HG03064 (cell line): ENCODE data around the gene FAS.
A peak's percentile ranks its signal among the peaks of the same experiment; 100 is the strongest.
"Not testable (repeated sequence)": the region's sequence is repeated elsewhere in the genome, so short reads cannot be mapped to it uniquely, and the experiment has no call there.

Experiments used
- ATAC-seq: cut with Tn5 transposase; IDR thresholded peaks from one replicate; pipeline ENCODE4 v1.9.1; 2021; ENCODE audit warnings: low read depth; ENCODE audit not compliant: unreplicated experiment

Gene FAS

DNA sequence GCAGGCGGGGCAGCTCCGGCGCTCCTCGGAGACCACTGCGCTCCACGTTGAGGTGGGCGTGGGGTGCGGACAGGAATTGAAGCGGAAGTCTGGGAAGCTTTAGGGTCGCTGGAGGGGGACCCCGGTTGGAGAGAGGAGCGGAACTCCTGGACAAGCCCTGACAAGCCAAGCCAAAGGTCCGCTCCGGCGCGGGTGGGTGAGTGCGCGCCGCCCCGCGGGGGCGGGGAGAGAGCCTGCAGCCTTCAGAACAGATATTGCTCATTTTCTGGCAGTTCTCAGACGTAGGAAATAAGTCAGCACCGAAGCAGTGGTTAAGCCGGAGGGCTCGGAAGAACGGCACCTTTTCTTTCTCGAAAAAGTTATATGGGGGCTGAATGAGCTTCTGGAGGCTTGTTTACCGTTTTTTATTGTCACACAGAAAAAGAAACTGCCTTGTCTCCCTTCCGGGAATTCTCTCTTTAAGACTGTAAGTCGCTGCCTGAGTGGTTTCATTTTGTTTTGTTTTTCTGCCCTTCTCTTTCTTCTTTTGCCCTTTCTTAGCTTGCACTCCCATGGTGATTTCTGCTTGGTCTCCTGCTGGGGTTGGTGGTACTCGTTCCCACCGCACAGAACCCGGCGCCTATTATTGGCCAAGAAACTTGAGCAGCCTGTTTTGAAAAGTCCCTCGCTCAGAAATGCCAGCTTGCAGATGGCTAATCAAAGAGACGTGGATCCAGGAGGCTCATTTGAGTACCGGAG, 732 bp downstream of the FAS start:
- ATAC-seq: peak; percentile 32

DNA sequence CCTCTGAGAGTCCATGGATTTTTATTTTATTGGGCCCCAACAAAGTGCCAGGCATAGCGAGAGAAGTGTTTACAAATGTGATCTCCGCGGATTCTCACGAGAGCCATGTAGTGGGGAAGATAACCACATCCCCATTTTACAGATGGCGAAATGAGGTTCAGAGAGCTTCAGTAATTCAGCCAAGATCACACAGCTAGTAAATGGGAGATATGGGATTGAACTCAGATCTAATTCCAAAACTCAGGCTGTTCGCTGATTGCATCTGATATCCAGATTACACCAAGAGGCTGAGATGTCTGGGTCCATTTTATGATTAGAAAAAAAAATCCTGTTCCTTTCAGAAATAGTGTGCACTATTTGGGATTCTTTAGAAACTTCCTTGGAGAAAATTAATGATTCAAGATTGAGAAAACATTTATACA, 1.3 kb downstream of the FAS start:
- ATAC-seq: no peak

DNA sequence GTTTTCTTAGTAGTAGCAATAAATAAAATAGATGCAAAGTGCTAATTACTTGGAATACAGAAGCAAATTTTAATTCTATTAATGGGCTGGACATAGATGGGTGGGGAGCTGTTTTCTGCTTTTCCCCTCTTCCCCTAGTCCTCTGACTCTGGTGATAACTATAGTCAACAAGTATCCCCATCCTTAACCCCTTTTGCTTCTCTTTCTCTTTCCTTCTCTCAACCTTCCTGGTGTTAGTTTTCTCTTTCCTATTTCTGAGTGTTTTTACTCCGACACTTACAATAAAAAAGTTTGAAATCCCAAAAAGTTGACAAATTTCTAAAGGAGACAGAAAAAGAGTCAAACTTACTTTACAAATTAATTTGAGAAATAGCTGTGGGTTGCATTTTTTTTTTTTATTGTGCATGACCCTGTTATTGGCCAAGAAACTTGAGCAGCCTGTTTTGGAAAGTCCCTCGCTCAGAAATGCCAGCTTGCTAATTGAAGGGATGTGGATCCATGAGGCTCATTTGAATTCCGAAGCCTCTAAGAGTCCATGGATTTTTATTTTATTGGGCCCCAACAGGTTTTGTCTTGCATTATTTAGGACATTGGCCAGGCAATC, 2.4 kb downstream of the FAS start:
- no peak for ATAC-seq

DNA sequence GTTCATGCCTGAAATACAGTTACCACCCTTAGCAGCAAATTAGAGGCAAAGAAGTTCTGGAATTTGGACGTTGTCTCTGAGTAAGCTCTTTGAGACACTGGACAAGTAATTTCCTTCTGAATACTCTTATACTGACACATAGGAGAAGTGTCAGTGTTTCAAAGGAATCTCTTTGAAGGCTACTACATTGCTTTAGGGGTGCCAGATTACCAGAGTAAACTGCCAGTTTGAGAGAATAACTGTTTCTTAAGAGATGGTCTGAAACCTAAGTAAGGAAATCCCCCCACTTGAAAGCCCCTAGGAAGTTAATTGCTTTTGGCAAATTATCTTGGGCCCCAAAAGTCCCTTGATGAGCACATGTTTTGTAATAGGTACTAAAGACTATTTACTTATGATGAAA, 3.4 kb downstream of the FAS start:
- ATAC-seq: no peak

DNA sequence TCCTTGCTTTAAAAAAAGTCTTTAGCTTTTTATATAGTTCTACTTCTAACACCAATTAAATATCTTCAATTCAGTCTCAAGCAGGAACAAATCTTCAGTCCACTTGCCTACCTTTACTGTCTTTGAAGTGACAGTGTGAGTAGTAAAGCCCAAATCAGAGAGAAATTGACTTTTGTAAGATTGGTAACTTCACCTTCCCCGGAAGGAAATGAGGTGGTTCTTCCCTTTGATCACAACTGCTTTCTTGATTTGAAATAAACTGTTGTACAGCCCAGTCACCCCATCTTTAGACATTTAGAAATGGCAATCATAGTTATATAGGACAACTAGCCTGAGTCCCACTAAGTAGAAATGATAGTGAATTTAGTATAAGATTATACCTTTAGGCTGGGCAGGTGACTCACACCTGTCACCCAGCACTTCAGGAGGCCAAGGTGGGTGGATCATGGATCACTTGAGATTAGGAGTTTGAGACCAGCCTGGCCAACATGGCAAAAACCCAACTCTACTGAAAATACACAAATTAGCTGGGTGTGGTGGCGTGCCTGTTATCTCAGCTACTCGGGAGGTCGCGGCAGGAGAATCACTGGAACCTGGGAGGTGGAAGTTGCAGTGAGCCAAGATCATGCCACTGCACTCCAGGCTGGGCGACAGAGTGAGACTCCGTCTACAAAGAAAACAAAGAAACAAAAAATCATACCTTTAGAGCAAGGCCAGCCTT, 4.7 kb downstream of the FAS start:
- ATAC-seq: no peak

DNA sequence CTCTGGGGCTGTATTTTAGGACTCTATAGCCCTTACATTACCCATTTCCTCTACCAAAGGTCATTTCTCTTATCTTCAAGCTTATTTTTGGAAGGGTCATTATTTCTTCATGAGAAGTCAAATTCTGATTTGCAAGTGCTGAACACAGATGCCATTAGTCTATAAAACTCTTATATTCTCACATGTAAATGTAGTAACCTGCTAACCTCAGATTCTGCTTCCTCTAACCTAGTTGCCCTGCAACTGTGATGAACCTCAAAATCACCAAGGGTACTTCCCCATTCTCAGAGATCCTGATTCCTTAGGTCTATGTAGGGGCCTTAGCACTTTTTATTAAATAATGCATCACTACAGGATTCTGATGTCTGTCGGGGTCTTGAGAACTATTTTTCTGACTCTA, 6.3 kb downstream of the FAS start:
- no peak for ATAC-seq

DNA sequence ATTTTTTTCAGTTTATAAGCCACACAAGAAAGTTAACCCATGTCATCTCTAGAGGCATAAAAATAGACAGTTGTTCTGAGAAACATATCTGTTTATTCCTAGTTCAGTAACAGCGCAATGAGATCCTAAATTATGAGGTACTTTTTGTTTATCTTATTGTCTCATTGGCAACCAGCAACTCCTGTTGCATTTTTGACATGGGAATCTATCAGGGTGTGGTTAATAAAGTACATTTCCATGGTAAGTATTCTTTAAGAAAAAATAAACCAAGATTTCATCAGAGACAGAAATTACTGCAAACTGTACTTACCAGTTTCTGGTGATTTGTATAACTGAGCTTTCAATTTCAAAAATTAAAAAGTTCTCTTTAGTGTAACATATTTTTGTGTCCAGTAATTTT, 9.0 kb downstream of the FAS start:
- no peak for ATAC-seq

DNA sequence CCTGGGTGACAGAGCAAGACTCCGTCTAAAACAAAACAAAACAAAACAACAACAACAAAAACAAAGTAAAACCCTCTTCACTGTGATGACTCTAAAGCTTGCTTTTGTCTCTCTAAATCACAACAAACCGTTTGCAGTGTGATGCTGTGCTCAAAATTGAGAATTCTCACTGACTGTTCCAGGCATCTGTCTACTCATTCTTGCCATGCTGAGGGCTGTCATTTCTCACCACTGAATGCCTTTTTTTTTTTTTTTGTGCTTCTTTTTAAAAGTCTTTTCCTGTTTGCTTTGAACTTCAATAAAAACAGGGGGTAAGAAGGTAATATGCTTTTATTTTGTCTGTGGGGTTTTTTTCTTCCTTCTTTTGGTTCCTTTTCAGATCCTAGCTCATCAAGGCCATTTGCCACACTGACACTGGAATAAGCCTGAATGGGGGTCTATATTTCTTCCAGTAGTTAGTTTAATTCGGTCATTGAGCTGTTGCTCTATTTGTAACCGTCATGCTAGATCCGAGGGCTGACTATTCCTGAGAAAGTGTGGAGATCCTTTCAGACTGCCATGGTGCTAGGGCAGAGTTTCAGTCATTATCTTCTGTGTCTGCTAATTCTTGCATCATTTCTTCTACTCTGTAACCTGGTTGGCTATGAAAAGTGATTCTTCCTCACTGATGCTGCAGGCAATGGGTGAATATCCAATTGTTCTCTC, 10.6 kb downstream of the FAS start:
- no peak for ATAC-seq

DNA sequence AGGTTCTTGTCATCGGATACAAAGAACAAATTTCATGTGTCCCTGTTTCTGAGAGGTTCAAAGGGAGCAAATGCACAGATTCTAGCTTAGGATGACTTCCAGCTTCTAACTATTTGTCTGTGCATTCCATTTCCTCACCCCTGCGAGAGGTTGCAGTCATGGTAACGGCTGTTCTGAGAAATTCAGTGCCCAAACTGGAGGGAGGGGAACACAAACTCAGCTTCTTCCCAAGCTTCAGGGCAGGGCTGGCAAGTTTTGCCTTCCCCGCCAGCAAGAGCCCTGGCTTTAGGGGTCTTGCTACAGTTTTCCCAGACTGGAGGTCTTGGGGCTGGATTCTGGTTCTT, 11.1 kb downstream of the FAS start:
- no peak for ATAC-seq

DNA sequence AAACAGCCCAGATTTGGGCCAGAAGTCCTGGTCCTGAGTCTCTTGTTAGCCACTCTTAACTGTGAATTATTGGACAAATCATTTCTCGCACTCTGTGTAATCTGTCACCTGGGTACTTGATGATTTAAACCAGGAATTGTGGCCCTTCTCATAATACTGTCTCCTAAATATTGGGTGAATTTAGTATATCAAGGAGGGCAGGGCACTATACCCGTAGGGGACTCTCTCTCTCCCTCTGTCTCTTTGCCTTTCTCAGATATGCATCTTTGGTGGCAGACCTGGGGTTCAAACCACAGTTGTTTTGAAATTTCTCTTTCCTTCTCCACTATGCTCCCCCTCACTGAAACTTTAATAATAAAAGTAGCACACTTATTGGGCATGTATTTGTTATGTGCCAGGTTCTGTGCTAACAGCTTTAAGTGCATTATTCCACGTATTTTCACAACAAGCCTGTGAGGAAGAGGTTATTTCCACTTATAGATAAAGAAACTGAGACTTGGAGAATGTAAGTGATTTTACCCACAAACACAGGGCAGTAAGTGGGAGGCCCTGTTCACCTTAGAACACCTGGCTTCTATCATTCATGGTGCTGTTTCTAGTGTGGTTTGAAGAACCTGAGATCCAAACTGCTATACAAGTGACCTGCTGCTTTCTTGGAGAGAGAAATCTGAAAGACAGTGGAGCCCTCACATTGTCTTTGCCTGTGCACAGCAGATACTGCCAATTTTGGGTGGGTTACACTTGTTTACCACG, 11.8 kb downstream of the FAS start:
- no peak for ATAC-seq

DNA sequence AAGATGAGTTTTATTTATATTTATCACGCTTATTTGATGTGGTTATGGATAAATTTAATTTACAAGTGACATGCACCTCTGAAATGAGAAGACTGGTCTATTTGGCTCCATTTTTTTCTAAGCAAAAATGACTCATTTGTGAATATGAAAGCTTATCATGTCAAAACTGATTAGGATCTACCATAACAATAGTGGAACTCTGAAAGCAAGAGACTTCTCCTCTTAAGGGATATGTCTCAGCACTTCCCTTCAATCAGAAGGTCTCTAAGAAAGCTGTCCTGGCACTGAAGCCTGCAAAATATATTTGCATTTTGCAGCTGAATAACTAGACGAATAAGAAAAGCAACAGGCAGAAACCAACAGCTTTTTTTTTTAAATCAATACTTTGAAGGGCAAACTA, 12.7 kb downstream of the FAS start:
- no peak for ATAC-seq

DNA sequence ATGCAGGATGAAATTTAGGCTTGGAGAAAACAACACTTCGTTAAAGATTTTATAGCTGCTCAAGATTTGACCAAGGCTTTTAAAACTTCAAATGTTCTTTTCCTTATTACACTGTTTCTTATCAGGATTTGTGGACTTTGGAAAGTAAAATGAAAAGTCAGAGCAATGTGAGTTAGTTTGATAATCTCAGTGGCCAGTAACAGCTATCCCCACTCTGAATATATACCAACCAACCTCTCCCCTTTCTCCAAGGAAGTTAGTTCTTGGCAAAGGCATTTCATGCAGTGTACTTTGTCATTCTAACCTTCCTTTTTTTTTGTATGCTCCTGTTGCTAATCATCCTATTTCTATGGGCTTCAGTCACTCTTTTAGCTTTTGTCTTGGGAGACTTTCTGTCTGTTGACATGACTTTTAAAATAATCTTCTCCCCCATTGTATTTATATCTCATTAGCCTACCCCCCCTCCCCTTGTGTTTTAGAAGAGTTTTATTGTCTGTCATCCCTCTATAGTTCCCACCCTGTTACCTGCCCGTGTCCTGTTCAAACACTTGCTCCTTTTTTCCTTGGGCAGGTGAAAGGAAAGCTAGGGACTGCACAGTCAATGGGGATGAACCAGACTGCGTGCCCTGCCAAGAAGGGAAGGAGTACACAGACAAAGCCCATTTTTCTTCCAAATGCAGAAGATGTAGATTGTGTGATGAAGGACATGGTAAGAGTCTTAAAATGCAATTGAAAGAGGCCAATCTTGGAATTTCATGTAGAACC, 16.7 kb downstream of the FAS start:
- ATAC-seq: no peak

DNA sequence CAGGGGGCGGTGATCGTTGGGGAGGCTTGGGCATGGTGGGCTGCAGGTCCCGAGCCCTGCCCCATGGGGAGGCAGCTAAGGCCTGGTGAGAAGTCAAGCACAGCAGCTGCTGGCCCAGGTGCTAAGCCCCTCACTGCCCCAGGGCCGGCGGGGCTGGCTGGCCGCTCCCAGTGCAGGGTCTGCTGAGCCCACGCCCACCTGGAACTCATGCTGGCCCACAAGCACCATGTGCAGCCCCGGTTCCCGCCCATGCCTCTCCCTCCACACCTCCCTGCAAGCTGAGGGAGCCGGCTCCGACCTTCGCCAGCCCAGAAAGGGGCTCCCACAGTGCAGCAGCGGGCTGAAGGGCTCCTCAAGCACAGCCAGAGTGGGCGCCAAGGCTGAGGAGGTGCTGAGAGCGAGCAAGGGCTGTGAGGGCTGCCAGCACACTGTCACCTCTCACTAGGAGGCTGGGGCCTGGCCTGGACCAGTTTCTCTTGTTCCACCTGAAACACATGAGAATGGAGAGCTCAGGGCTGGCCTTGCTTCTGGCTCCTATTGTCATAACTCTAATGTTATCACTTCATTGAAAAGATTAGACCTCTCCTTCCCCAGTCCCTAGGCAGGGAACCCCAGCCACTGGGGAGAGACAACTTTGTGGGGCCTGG, 28.2 kb downstream of the FAS start:
- not testable (repeated sequence) for ATAC-seq

DNA sequence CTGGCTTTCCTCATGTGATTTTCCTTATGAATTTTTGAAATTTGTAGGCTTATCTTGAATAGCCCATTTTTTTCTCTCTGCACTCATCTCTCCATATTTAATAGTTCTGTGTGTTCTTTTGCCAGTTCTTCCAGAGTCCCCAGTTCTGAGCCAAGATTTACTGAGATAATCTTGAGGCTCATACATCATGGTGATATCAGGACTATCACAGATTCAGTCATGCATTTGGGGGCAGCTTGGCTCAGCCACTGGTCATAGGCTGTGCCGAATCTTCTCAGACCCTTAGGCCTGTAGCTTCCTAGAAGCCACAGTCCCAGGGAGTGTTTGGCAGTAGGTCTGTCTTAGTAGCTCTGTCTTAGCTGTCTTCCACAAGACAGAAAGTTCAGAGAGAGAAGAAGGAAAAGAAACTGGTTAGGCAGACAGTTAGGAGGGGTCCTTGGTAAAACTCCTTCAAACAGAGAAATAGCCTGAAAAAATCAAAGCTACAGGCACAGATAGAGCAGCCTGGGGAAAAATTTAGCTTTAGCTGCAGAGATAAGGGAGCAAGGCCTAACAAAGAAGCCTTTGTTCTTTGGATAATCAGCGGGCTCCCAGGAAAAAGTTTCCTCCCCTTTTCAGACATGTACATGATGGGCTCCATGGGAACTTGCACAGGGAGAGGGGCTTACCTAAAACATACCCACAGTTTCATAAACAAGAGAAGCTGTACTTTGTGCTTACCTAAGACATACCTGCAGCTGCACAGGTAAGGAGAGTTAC, 29.1 kb downstream of the FAS start:
- ATAC-seq: no peak

DNA sequence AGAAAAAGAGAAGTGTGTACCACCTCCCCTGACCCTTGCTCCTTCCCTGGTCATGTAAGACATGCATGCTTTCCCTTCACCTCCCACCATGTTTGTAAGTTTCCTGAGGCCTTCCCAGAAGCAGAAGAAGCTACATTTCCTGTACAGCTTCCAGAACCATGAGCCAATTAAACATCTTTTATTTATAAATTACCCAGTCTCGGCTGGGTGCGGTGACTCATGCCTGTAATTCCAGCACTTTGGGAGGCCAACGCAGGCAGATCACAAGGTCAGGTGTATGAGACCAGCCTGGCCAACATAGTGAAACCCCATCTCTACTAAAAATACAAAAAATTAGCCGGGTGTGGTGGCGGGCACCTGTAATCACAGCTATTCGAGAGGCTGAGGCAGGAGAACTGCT, 30.9 kb downstream of the FAS start:
- not testable (repeated sequence) for ATAC-seq

DNA sequence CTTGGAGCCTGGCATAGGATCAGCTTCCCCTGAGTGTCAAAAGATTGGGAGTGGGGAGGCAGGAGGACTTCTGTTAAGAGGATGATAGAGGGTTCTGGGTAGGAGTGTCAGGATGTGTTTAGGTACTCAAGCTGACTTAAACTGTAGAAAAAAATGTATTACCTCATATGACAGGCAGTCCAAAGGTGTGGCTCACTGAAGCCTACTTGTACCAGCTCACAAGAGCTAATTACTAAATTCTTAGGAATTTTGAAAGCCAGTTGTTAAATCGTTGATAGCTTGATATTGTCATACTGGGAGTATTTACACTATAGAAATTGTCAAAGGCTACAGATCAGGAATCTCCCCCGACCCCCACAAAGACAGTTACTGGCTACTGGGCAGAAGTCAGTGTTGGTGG, 32.1 kb downstream of the FAS start:
- ATAC-seq: no peak

DNA sequence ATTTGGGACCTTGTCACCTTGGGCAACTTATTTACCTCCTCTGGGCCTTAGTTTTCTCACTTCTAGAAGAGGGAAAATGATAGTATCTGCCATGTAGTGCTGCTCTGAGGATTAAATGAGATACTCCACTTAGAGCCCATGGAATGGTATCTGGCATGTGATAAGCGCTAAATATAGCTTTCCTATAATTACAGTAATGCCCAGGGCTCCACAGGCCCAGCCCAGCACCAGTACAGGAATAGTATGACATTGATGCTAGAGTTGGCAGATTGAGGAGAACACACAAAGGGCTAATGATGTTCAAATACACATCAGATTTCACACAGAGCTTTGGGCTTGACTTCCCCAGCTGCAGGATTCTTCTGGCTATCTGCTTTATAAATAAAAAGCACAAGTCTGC, 34.9 kb downstream of the FAS start:
- no peak for ATAC-seq

DNA sequence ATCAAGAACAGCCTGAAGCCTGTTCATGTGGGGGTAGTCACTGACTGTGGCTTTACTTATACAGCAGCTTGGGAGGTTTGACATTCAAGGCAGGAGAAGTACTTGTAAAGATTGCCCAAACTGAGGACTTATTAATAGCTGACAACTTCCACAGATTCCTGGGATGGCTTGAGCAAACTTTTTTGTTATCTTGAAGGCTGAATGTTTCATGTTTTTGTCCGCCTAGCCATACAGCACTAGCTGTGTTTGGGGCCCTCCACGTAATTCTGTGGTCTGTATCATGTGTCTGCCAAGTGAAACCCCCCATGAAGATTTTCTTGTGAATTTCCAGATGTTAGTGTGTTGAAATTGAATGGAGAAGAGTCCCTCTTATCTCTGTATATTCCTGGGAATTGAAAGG, 38.6 kb downstream of the FAS start:
- no peak for ATAC-seq
